Erythroblast (primary cell): ENCODE results near the gene MUC16.

Experiments used
- DNase-seq, 2 experiments: peaks; one replicate each; lab custom pipeline; 2025; lab: John Stamatoyannopoulos, UW
- GATA1 ChIP-seq: IDR thresholded peaks from 2 replicates; pipeline ENCODE4 v1.6.1; 2011; ENCODE audit warnings: low read depth, mild to moderate bottlenecking, control low read depth, low read length, moderate library complexity
- POLR2A ChIP-seq: IDR thresholded peaks from 2 replicates; pipeline ENCODE4 v1.6.1; 2011; ENCODE audit warnings: mild to moderate bottlenecking, low read length

Gene MUC16

GRCh38 chr19:9037400-9038062 is 27.3 kb upstream of the MUC16 start:
- TF ChIP-seq GATA1 (no peak), POLR2A (no peak)
- DNase-seq: no peak

- DNase-seq: no peak
- TF ChIP-seq GATA1: no peak
- TF ChIP-seq POLR2A: no peak
Observed at GRCh38 chr19:9032136-9032631, 22.0 kb upstream of the MUC16 start.

- no peak for TF ChIP-seq GATA1
- no peak for DNase-seq
Observed at GRCh38 chr19:9018163-9018875, 8.1 kb upstream of the MUC16 start.

GRCh38 chr19:9014803-9015202 is 4.6 kb upstream of the MUC16 start:
- DNase-seq: no peak
- no peak for TF ChIP-seq POLR2A
- no peak for TF ChIP-seq GATA1

GRCh38 chr19:9013988-9014387 is 3.8 kb upstream of the MUC16 start:
- no peak for TF ChIP-seq GATA1
- no peak for TF ChIP-seq POLR2A
- DNase-seq: no peak

GRCh38 chr19:9011875-9012274 is 1.7 kb upstream of the MUC16 start:
- no peak for TF ChIP-seq GATA1
- no peak for TF ChIP-seq POLR2A

GRCh38 chr19:9010693-9011092 is 484 bp upstream of the MUC16 start:
- no peak for TF ChIP-seq GATA1
- TF ChIP-seq POLR2A: no peak
- no peak for DNase-seq

More at GRCh38 chr19:9011875-9012274, 1.7 kb upstream of the MUC16 start:
- no peak for DNase-seq

- DNase-seq: no peak
- TF ChIP-seq GATA1: no peak
- TF ChIP-seq POLR2A: no peak
Observed at GRCh38 chr19:9009431-9009830, 778 bp downstream of the MUC16 start.

- no peak for DNase-seq
- TF ChIP-seq GATA1 (no peak), POLR2A (no peak)
Observed at GRCh38 chr19:9008667-9009066, 1.5 kb downstream of the MUC16 start.

- no peak for DNase-seq
- TF ChIP-seq POLR2A: no peak
- TF ChIP-seq GATA1: no peak
Observed at GRCh38 chr19:9000933-9001332, 9.3 kb downstream of the MUC16 start.

- TF ChIP-seq GATA1 (no peak), POLR2A (no peak)
- peak; percentile 27 to 57 for DNase-seq
Observed at GRCh38 chr19:8988204-8988603, 22.0 kb downstream of the MUC16 start.

- TF ChIP-seq POLR2A (no peak), GATA1 (no peak)
- DNase-seq: no peak
Observed at GRCh38 chr19:8986296-8986695, 23.9 kb downstream of the MUC16 start.

GRCh38 chr19:8973501-8974091 is 36.6 kb downstream of the MUC16 start:
- TF ChIP-seq GATA1: no peak
- no peak for TF ChIP-seq POLR2A
- DNase-seq: peak in 1 of 2 experiments; percentile 7

GRCh38 chr19:8965887-8966286 is 44.3 kb downstream of the MUC16 start:
- DNase-seq: no peak
- TF ChIP-seq POLR2A: no peak
- TF ChIP-seq GATA1: no peak
